Measurements from ENCODE around the gene KRT39.

DNA sequence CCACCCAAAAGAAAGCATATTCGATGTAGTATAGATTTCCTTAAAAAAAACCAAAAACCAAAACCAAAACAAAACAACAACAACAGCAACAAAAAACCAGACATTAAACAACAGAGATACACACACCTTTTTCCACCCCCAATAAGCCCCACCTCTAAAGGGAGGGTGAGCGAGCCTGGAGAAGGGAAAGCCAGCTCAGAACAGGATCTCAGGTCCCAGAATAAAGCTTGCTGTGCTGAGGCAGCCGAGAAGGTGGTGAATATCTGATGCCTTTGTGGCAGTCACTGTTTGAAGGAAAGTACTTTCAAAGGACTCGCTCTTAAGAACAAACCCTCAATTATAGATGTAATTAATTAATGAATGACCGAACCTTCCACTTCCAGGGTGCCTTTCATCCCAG lies 29.8 kb downstream of the KRT39 start:
- TF ChIP-seq, protein P1, sequence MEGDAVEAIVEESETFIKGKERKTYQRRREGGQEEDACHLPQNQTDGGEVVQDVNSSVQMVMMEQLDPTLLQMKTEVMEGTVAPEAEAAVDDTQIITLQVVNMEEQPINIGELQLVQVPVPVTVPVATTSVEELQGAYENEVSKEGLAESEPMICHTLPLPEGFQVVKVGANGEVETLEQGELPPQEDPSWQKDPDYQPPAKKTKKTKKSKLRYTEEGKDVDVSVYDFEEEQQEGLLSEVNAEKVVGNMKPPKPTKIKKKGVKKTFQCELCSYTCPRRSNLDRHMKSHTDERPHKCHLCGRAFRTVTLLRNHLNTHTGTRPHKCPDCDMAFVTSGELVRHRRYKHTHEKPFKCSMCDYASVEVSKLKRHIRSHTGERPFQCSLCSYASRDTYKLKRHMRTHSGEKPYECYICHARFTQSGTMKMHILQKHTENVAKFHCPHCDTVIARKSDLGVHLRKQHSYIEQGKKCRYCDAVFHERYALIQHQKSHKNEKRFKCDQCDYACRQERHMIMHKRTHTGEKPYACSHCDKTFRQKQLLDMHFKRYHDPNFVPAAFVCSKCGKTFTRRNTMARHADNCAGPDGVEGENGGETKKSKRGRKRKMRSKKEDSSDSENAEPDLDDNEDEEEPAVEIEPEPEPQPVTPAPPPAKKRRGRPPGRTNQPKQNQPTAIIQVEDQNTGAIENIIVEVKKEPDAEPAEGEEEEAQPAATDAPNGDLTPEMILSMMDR (conservative IDR thresholded peaks at IDR 0.05; ENCODE audit: low read depth, low read length), result no peak
- TF ChIP-seq EZH2 (IDR thresholded peaks at IDR 0.05; ENCODE audit: low read length, unreplicated experiment), result no peak
